Measurements from ENCODE around the gene IARS1. TPM values are rescaled to one million over a fixed set of nuclear protein-coding genes. Genes with fewer than 3 reads are reported as not detected.

IARS1 gene
- total and polyA plus RNA-seq, 4 donors: 21.6 to 120 (median 82.0) TPM

- DNase-seq (no peak), ATAC-seq (ENCODE audit: insufficient read depth, low FRiP score) (no peak)
- Histone ChIP-seq H3K27me3 (ENCODE audit: control insufficient read depth in 3 of 3, insufficient read depth in 3 of 3, low read length in 2 of 3) (no peaks in the 10 kb centered on the region), H3K9ac (ENCODE audit: insufficient read depth in 1 of 2, low read length in 2 of 2) (no peak overlapping the region), H3K36me3 (ENCODE audit: control insufficient read depth in 4 of 4, insufficient read depth in 4 of 4, low read length in 4 of 4) (peaks cover 29 to 51% (median 35%) of the 10 kb centered on the region in 4 donors), H3K27ac (ENCODE audit: low read depth in 1 of 2, low read length in 1 of 2) (peak overlapping the region in 1 of 2 donors; percentile 80), H3K4me1 (ENCODE audit: control insufficient read depth in 5 of 5, insufficient read depth in 5 of 5, low read length in 5 of 5) (peaks cover 0 to 7% (median 0%) of the 10 kb centered on the region in 5 donors), H3K4me3 (no peak overlapping the region), H3K9me3 (ENCODE audit: control insufficient read depth in 4 of 4, insufficient read depth in 3 of 4, low read length in 3 of 4) (no peaks in the 10 kb centered on the region)
- TF ChIP-seq, protein P1, sequence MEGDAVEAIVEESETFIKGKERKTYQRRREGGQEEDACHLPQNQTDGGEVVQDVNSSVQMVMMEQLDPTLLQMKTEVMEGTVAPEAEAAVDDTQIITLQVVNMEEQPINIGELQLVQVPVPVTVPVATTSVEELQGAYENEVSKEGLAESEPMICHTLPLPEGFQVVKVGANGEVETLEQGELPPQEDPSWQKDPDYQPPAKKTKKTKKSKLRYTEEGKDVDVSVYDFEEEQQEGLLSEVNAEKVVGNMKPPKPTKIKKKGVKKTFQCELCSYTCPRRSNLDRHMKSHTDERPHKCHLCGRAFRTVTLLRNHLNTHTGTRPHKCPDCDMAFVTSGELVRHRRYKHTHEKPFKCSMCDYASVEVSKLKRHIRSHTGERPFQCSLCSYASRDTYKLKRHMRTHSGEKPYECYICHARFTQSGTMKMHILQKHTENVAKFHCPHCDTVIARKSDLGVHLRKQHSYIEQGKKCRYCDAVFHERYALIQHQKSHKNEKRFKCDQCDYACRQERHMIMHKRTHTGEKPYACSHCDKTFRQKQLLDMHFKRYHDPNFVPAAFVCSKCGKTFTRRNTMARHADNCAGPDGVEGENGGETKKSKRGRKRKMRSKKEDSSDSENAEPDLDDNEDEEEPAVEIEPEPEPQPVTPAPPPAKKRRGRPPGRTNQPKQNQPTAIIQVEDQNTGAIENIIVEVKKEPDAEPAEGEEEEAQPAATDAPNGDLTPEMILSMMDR (IDR thresholded peaks at IDR 0.05; ENCODE audit: control extremely low read depth, extremely low read depth): no peak
- 41 to 55% methylated on average over 6 of the region's 6 CpGs for WGBS, 2 donors
These were observed 19.6 kb upstream of the IARS1 start for GRCh38 chr9:92312887-92313623.

- no peak overlapping the region for H3K27ac ChIP-seq (ENCODE audit: low read depth in 1 of 2, low read length in 1 of 2)
- H3K9ac ChIP-seq (ENCODE audit: insufficient read depth in 1 of 2, low read length in 2 of 2): no peak overlapping the region
- no peak for DNase-seq
- no peaks in the 10 kb centered on the region for H3K27me3 ChIP-seq (ENCODE audit: control insufficient read depth in 3 of 3, insufficient read depth in 3 of 3, low read length in 2 of 3)
- TF ChIP-seq, protein P1 (IDR thresholded peaks at IDR 0.05; ENCODE audit: control extremely low read depth, extremely low read depth): no peak
- WGBS, 2 donors: 93 to 97% methylated on average over 3 of the region's 3 CpGs
- peaks cover 0 to 7% (median 0%) of the 10 kb centered on the region in 5 donors for H3K4me1 ChIP-seq (ENCODE audit: control insufficient read depth in 5 of 5, insufficient read depth in 5 of 5, low read length in 5 of 5)
- ATAC-seq (ENCODE audit: insufficient read depth, low FRiP score): no peak
- no peak overlapping the region for H3K4me3 ChIP-seq
- peaks cover 26 to 55% (median 29%) of the 10 kb centered on the region in 4 donors for H3K36me3 ChIP-seq (ENCODE audit: control insufficient read depth in 4 of 4, insufficient read depth in 4 of 4, low read length in 4 of 4)
- H3K9me3 ChIP-seq (ENCODE audit: control insufficient read depth in 4 of 4, insufficient read depth in 3 of 4, low read length in 3 of 4): no peaks in the 10 kb centered on the region
These were observed 17.1 kb upstream of the IARS1 start for GRCh38 chr9:92310562-92310961.

GRCh38 chr9:92308893-92309292 lies 15.4 kb upstream of the IARS1 start:
- TF ChIP-seq, protein P1 (IDR thresholded peaks at IDR 0.05; ENCODE audit: control extremely low read depth, extremely low read depth): no peak
- Histone ChIP-seq H3K27me3 (ENCODE audit: control insufficient read depth in 3 of 3, insufficient read depth in 3 of 3, low read length in 2 of 3) (no peaks in the 10 kb centered on the region), H3K9ac (ENCODE audit: insufficient read depth in 1 of 2, low read length in 2 of 2) (no peak overlapping the region), H3K36me3 (ENCODE audit: control insufficient read depth in 4 of 4, insufficient read depth in 4 of 4, low read length in 4 of 4) (peaks cover 27 to 66% (median 33%) of the 10 kb centered on the region in 4 donors), H3K4me3 (no peak overlapping the region), H3K4me1 (ENCODE audit: control insufficient read depth in 5 of 5, insufficient read depth in 5 of 5, low read length in 5 of 5) (peaks cover 0 to 7% (median 0%) of the 10 kb centered on the region in 5 donors), H3K27ac (ENCODE audit: low read depth in 1 of 2, low read length in 1 of 2) (no peak overlapping the region), H3K9me3 (ENCODE audit: control insufficient read depth in 4 of 4, insufficient read depth in 3 of 4, low read length in 3 of 4) (no peaks in the 10 kb centered on the region)
- DNase-seq: no peak
- ATAC-seq (ENCODE audit: insufficient read depth, low FRiP score): no peak
